Keratinocyte (primary cell): Measurements from ENCODE around the gene MALT1. TPM values are rescaled to one million over a fixed set of nuclear protein-coding genes. Genes with fewer than 3 reads are reported as not detected.
"Not testable (repeated sequence)": the region's sequence is repeated elsewhere in the genome, so short reads cannot be mapped to it uniquely, and the experiment has no call there.

Experiments
- DNase-seq: peaks from one replicate; pipeline ENCODE4 v3.0.0-alpha.2; 2011; ENCODE audit warnings: low read depth, missing footprints, low spot score
- FAIRE-seq: peaks from 2 replicates; lab custom pipeline; 2011; peaks lifted over from hg19 to GRCh38; lab: Jason Lieb, UNC
- H2AFZ ChIP-seq: 2 replicates; pipeline ENCODE4 v1.6.0; 2012; ENCODE audit warnings: low read length, control low read depth, inconsistent platforms; ENCODE audit not compliant: control insufficient read depth
- H3K27ac ChIP-seq: 2 replicates; pipeline ENCODE4 v1.5.1; 2011; ENCODE audit warnings: low read length; ENCODE audit not compliant: control insufficient read depth, insufficient read depth
- H3K27me3 ChIP-seq: 3 replicates; pipeline ENCODE4 v1.6.0; 2011; ENCODE audit warnings: low read length; ENCODE audit not compliant: control insufficient read depth, insufficient read depth; ENCODE audit errors: extremely low read depth
- H3K36me3 ChIP-seq, 2 experiments: 2 replicates in 1 of 2; 3 replicates in 1 of 2; pipeline ENCODE4 v1.5.1; 2011; ENCODE audit warnings: low read length in 2 of 2, mild to moderate bottlenecking in 1 of 2; ENCODE audit not compliant: control insufficient read depth in 2 of 2, insufficient read depth in 2 of 2; ENCODE audit errors: extremely low read depth in 1 of 2
- H3K4me1 ChIP-seq: 3 replicates; pipeline ENCODE4 v1.5.1; 2011; ENCODE audit warnings: low read length; ENCODE audit not compliant: control insufficient read depth, insufficient read depth; ENCODE audit errors: extremely low read depth
- H3K4me2 ChIP-seq: 3 replicates; pipeline ENCODE4 v1.6.0; 2011; ENCODE audit warnings: low read depth, low read length; ENCODE audit not compliant: control insufficient read depth, insufficient read depth; ENCODE audit errors: extremely low read depth
- H3K4me3 ChIP-seq, 3 experiments: fragments of 200-600 bp in 1 of 3; sonication (generic) in 1 of 3; 2 replicates in 2 of 3; 3 replicates in 1 of 3; pipeline ENCODE4 v1.5.1; 2011 to 2016; ENCODE audit warnings: low read length in 3 of 3, mild to moderate bottlenecking in 3 of 3, control low read depth in 2 of 3, inconsistent platforms in 1 of 3, low read depth in 1 of 3, mixed read lengths in 1 of 3, mixed run types in 1 of 3, moderate library complexity in 1 of 3; ENCODE audit not compliant: control insufficient read depth in 2 of 3, insufficient read depth in 2 of 3; ENCODE audit errors: extremely low read depth in 1 of 3
- H3K79me2 ChIP-seq: 2 replicates; pipeline ENCODE4 v1.6.0; 2012; ENCODE audit warnings: low read length; ENCODE audit not compliant: control insufficient read depth, insufficient read depth
- H3K9ac ChIP-seq: 3 replicates; pipeline ENCODE4 v1.6.0; 2011; ENCODE audit warnings: low read length; ENCODE audit not compliant: control insufficient read depth, insufficient read depth; ENCODE audit errors: extremely low read depth
- H3K9me1 ChIP-seq: 3 replicates; pipeline ENCODE4 v1.6.0; 2011; ENCODE audit warnings: low read length; ENCODE audit not compliant: control insufficient read depth, insufficient read depth; ENCODE audit errors: extremely low read depth
- H3K9me3 ChIP-seq: 2 replicates; pipeline ENCODE4 v1.5.1; 2012; ENCODE audit warnings: low read depth, low read length; ENCODE audit not compliant: control insufficient read depth
- H4K20me1 ChIP-seq: 3 replicates; pipeline ENCODE4 v1.6.0; 2011; ENCODE audit warnings: low read length; ENCODE audit not compliant: control insufficient read depth, insufficient read depth; ENCODE audit errors: extremely low read depth
- CTCF ChIP-seq, 3 experiments: IDR thresholded peaks in 1 of 3; conservative IDR thresholded peaks in 1 of 3; optimal IDR thresholded peaks in 1 of 3; 2 replicates in 2 of 3; 3 replicates in 1 of 3; pipeline versions ENCODE3 to v1.5.1; 2011; ENCODE audit warnings: low read length in 3 of 3, mild to moderate bottlenecking in 3 of 3, moderate library complexity in 2 of 3, control low read depth in 1 of 3, inconsistent platforms in 1 of 3; ENCODE audit not compliant: insufficient read depth in 2 of 3; ENCODE audit errors: extremely low read depth in 1 of 3
- EZH2 ChIP-seq: IDR thresholded peaks from one replicate; pipeline ENCODE4 v1.6.1; 2012; ENCODE audit warnings: inconsistent platforms, mild to moderate bottlenecking, low read length, moderate library complexity
- dilution Hi-C: fragments of 300-500 bp; cut with MboI; formaldehyde crosslinking; loops from one replicate; pipeline ENCODE4 v1.7.0; 2020; ENCODE audit warnings: low sequenced_read_pairs; ENCODE audit not compliant: extremely low pct_ligation_motif_present
- polyA plus RNA-seq, 5 experiments: library from polyadenylated mRNA; depleted of rRNA in 3 of 5; stranded (reverse) in 3 of 5; stranded (forward) in 1 of 5; unstranded in 1 of 5; fragments of >200 nt; gene quantifications; 1 replicate in 1 of 5; 2 replicates in 3 of 5; 3 replicates in 1 of 5; pipeline versions ENCODE4 v1.2.1 to v1.2.3, GENCODE V29; 2011 to 2012; ENCODE audit warnings: missing spikeins in 2 of 5, low read depth in 1 of 5, low replicate concordance in 1 of 5

Gene MALT1
- polyA plus RNA-seq, 1 donor (not counting 4 experiments of a cell fraction or from before 2014, with no cell fraction given): 52.1 TPM

- DNase-seq, H2AFZ ChIP-seq, H4K20me1 ChIP-seq, H3K9me1 ChIP-seq, dilution Hi-C loops, H3K79me2 ChIP-seq, H3K36me3 ChIP-seq, H3K4me1 ChIP-seq, H3K4me3 ChIP-seq, H3K9me3 ChIP-seq, FAIRE-seq, H3K27ac ChIP-seq, H3K27me3 ChIP-seq, H3K4me2 ChIP-seq, H3K9ac ChIP-seq: not testable (repeated sequence)
These were observed 18.0 kb upstream of the MALT1 start for GRCh38 chr18:58653144-58653722.

GRCh38 chr18:58653814-58654509, 17.3 kb upstream of the MALT1 start:
- Histone ChIP-seq H3K27ac (no peak overlapping the region), H3K4me3 (no peak overlapping the region), H4K20me1 (no peaks in the 10 kb centered on the region), H3K9ac (no peak overlapping the region), H3K9me3 (peaks cover 7% of the 10 kb centered on the region), H3K27me3 (peaks cover 3% of the 10 kb centered on the region), H3K9me1 (no peaks in the 10 kb centered on the region), H2AFZ (no peak overlapping the region), H3K36me3 (no peaks in the 10 kb centered on the region), H3K4me2 (peak overlapping the region; percentile 28), H3K79me2 (no peaks in the 10 kb centered on the region), H3K4me1 (peaks cover 3% of the 10 kb centered on the region)
- no peak for TF ChIP-seq EZH2
- TF ChIP-seq CTCF (optimal IDR thresholded peaks at IDR 0.05 in 1 of 3, IDR thresholded peaks at IDR 0.05 in 1 of 3, conservative IDR thresholded peaks at IDR 0.05 in 1 of 3; ENCODE audit: extremely low read depth in 1 of 3, insufficient read depth in 2 of 3, low read length in 3 of 3): no peak
- no peak for DNase-seq
- FAIRE-seq: peak; percentile 17
- dilution Hi-C loops: no loop called here
